MCF 10A (cell line): Measurements from ENCODE around the gene SH3TC1. TPM values are rescaled to one million over a fixed set of nuclear protein-coding genes. Genes with fewer than 3 reads are reported as not detected.
A peak's percentile ranks its signal among the peaks of the same experiment; 100 is the strongest.

Source experiments
- BruUV-seq: library from RNA; stranded (reverse); fragments of 400-500 nt; replicated peaks from 2 replicates; lab custom pipeline; 2021; lab: Mats Ljungman, UMichigan
- CTCF ChIA-PET: fragments of 300-600 bp; sonication (Branson Sonifier 250); formaldehyde crosslinking; extraction: SDS; loops from one replicate; lab custom pipeline; 2021; ENCODE audit warnings: antibody characterized with exemption, inconsistent platforms; lab: Yijun Ruan, JAX
- POLR2A ChIA-PET: fragments of 300-600, 350-650 bp; sonication (Branson Sonifier 250); formaldehyde crosslinking; extraction: SDS; loops from one replicate; lab custom pipeline; 2020; ENCODE audit warnings: antibody characterized with exemption, inconsistent platforms; lab: Yijun Ruan, JAX
- DNase-seq: peaks from one replicate; pipeline ENCODE4 v3.0.0-alpha.2; 2018; ENCODE audit not compliant: unreplicated experiment
- H3K27ac Mint-ChIP-seq: one replicate; pipeline ENCODE4 v1.8.0; 2022; ENCODE audit warnings: mild to moderate bottlenecking, low read depth, mixed read lengths; ENCODE audit not compliant: unreplicated experiment
- H3K27me3 Mint-ChIP-seq: one replicate; pipeline ENCODE4 v1.8.0; 2022; ENCODE audit warnings: mixed read lengths; ENCODE audit not compliant: insufficient read depth, unreplicated experiment
- H3K36me3 Mint-ChIP-seq: one replicate; pipeline ENCODE4 v1.8.0; 2022; ENCODE audit warnings: mild to moderate bottlenecking, moderate library complexity, mixed read lengths; ENCODE audit not compliant: insufficient read depth, unreplicated experiment
- H3K4me1 Mint-ChIP-seq: one replicate; pipeline ENCODE4 v1.8.0; 2022; ENCODE audit warnings: mixed read lengths; ENCODE audit not compliant: insufficient read depth, unreplicated experiment
- H3K4me3 Mint-ChIP-seq: one replicate; pipeline ENCODE4 v1.8.0; 2022; ENCODE audit warnings: mild to moderate bottlenecking, moderate library complexity, mixed read lengths; ENCODE audit not compliant: unreplicated experiment
- H3K9me3 Mint-ChIP-seq: one replicate; pipeline ENCODE4 v1.8.0; 2022; ENCODE audit warnings: mixed read lengths; ENCODE audit not compliant: unreplicated experiment
- CTCF ChIP-seq: fragments of 200-600 bp; IDR thresholded peaks from one replicate; pipeline ENCODE4 v1.8.0; 2022; ENCODE audit warnings: antibody characterized with exemption, mild to moderate bottlenecking; ENCODE audit not compliant: unreplicated experiment
- intact Hi-C: fragments of 100-400 bp; cut with micrococcal nuclease; formaldehyde crosslinking; loops from 2 replicates; pipeline ENCODE4 v1.14.1; 2022
- total RNA-seq: library from RNA; stranded (reverse); gene quantifications from 2 replicates; pipeline ENCODE4 v1.2.3, GENCODE V29; 2022

Gene SH3TC1
- total RNA-seq, 1 experiment from 2014 or later = 28.8 TPM

GRCh38 chr4:8284391-8284790 lies 85.3 kb downstream of the SH3TC1 start:
- intact Hi-C loops = no loop called here
- no TSS peak for BruUV-seq
- H3K4me1 Mint-ChIP-seq = no peaks in the 10 kb centered on the region
- H3K4me3 Mint-ChIP-seq = no peak overlapping the region
- ChIA-PET CTCF (no interaction called here), POLR2A (interaction anchor here (0.7 kb wide), 1 partner anchor 30 kb away, joined by 3 read pairs; no protein-coding TSS in a partner anchor)
- no peaks in the 10 kb centered on the region for H3K36me3 Mint-ChIP-seq
- H3K9me3 Mint-ChIP-seq = no peaks in the 10 kb centered on the region
- no peak for DNase-seq
- H3K27me3 Mint-ChIP-seq = no peaks in the 10 kb centered on the region
- TF ChIP-seq CTCF = no peak
- no peak overlapping the region for H3K27ac Mint-ChIP-seq

DNA sequence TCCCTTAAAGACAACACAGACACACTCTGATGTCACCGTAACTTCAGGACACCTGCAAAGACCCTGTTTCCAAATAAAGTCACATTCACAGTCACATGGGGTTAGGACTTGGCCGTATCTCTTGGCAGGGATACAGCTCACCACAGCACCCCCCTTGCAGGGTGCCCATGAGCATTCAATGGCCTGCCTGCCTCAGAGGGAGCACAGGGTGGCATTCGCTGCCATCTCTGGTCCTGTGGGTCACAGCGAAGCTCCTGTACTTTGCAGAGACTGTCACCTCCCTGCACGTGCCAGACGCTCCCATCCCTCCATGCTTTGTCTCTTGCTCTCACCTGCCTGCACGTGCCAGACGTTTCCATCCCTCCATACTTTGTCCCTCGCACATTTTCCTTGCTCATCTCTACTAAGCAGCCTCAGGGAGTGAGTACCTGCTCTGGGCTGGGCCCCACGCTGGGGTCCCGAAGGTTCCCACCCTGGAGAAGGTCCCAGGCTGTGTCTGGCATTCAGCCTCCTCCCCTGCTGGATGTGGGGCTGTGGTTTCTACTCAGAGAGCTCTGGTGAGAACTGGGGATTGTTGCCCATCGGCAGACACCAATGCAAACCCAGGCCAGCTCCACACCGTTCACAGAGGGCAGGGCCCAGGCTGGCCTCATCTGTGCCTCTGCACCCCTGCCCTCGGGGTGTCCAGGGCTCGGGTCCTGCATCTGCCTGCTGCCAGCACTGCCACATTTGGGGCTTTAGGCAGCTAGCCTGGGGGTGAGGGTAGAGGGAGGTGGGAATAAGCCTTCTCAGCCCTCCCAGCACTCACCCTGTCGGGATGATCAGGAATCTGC lies 86.3 kb downstream of the SH3TC1 start:
- Mint-ChIP-seq H3K9me3 (no peaks in the 10 kb centered on the region), H3K4me1 (no peaks in the 10 kb centered on the region), H3K27me3 (no peaks in the 10 kb centered on the region), H3K36me3 (no peaks in the 10 kb centered on the region), H3K4me3 (no peak overlapping the region), H3K27ac (peak overlapping the region; percentile 58)
- no TSS peak for BruUV-seq
- intact Hi-C loops = no loop called here
- ChIA-PET POLR2A (interaction anchor here (1.5 kb wide), 1 partner anchor 39 kb away, joined by 4 read pairs; no protein-coding TSS in a partner anchor), CTCF (no interaction called here)
- no peak for DNase-seq
- no peak for TF ChIP-seq CTCF

GRCh38 chr4:8285976-8286718 lies 87.1 kb downstream of the SH3TC1 start:
- BruUV-seq = no TSS peak
- POLR2A ChIA-PET = interaction anchor here (1.5 kb wide), 1 partner anchor 39 kb away, joined by 4 read pairs; no protein-coding TSS in a partner anchor
- no peaks in the 10 kb centered on the region for H3K27me3 Mint-ChIP-seq

More at GRCh38 chr4:8285976-8286718, 87.1 kb downstream of the SH3TC1 start:
- TF ChIP-seq CTCF = no peak
- DNase-seq = no peak
- Mint-ChIP-seq H3K4me3 (no peak overlapping the region), H3K36me3 (no peaks in the 10 kb centered on the region), H3K27ac (no peak overlapping the region), H3K4me1 (no peaks in the 10 kb centered on the region), H3K9me3 (no peaks in the 10 kb centered on the region)
- intact Hi-C loops = no loop called here
- CTCF ChIA-PET = no interaction called here
